GM19023 (cell line): ENCODE measurements around the gene CAPN8.
"Not testable (repeated sequence)": the region's sequence is repeated elsewhere in the genome, so short reads cannot be mapped to it uniquely, and the experiment has no call there.

Source experiments
- ATAC-seq: cut with Tn5 transposase; IDR thresholded peaks from one replicate; pipeline ENCODE4 v1.9.1; 2021; ENCODE audit warnings: mild to moderate bottlenecking, moderate library complexity; ENCODE audit not compliant: unreplicated experiment

Gene CAPN8

DNA sequence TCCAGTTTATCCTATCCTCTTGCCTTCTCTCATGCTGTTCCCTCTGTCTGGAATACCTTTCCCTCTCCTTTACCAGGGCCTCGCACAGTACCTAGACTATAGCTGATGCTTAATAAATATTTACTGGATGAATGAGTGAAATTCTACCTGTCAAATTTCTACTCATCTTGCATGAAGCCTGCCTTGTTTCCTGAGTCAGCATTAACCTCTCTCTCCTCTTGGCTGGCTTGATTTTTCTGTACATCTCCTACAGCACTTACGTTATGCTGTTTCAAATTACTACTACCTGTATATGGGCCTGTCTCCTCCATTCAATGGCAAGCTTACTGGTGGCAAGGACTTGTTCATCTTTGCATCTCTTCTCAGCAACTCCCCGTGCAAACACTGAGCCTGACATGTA is 130.8 kb downstream of the CAPN8 start:
- ATAC-seq, result no peak

- ATAC-seq, result no peak
These were observed 131.8 kb downstream of the CAPN8 start for GRCh38 chr1:223533708-223534107.

GRCh38 chr1:223531742-223532341 is 133.7 kb downstream of the CAPN8 start:
- ATAC-seq, result no peak

DNA sequence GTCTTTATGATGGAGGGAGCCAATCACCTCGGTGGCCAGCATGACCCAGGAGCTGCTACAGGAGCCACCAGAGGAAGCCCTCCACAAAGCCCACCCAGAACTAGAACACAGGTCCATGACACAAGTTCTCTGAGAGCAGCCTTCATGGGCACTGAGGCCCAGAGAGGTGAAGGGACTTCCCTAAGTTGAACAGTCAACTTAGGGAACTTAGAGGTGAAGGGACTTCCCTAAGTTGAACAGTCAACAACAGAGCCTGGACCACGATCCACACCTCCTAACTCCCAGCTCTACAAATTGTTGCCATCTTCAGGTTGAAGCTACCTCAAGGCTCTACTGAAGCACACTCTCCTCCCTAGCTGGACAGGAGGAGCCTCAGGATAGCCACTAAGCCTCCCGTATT is 139.5 kb downstream of the CAPN8 start:
- ATAC-seq, result no peak

DNA sequence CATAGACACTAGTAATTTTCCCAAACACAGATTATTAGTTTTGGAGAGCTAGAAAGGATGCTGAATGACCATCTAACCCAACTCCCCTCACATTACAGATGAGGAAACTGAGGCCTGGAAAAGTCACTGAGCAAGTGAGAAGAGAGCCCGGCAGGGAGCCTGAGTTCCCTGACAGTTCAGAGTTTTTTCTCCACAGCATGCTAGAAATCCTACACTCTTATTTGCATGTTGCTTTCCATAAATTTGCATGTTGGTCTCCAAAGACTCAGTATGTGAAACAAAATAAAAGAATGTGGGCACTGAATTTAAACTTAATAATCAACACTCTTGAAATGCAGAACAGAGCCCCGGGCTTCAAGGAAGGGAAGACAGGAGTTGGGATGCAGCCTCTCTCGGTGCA is 140.0 kb downstream of the CAPN8 start:
- ATAC-seq, result no peak

DNA sequence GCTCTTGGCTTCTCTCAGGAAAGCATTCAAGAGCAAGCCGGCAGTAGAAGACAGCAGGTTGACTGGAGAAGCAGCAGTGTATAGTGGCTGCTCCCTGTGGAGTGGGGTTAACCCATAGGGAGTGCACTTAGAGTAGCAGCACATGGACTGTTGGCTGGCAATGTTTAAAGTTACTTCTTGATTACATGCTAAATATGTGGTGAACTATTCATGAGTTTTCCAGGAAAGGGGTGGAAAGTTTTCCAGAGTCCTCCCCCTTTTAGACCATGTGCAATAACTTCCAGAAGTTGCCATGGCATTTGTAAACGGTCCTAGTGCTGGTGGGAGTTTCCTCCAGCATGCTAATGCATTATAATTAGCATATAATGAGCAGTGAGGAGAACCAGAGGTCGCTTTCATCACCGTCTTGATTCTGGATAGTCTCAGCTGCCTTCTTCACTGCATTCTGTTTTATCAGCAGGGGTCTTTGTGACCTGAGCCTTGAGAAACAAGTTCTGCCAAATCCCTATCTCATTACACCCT is 140.5 kb downstream of the CAPN8 start:
- ATAC-seq, result no peak

- no peak for ATAC-seq
These were observed 144.4 kb downstream of the CAPN8 start for GRCh38 chr1:223521150-223521549.

GRCh38 chr1:223520200-223520599 is 145.3 kb downstream of the CAPN8 start:
- ATAC-seq, result no peak

- ATAC-seq, result no peak
These were observed 146.4 kb downstream of the CAPN8 start for GRCh38 chr1:223519116-223519515.

DNA sequence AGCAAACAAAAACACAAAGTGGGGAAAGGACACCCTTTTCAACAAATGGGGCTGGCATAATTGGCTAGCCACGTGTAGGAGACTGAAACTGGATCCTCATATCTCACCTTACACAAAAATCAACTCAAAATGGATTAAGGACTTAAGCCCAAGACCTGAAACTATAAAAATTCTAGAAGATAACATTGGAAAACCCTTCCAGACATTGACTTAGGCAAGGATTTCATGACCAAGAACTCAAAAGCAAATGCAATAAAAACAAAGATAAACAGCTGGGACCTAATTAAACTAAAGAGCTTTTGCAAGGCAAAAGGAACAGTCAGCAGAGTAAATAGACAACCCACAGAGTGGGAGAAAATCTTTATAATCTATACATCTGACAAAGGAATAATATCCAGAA is 146.9 kb downstream of the CAPN8 start:
- ATAC-seq, result not testable (repeated sequence)

- ATAC-seq, result no peak
These were observed 149.6 kb downstream of the CAPN8 start for GRCh38 chr1:223515926-223516325.

DNA sequence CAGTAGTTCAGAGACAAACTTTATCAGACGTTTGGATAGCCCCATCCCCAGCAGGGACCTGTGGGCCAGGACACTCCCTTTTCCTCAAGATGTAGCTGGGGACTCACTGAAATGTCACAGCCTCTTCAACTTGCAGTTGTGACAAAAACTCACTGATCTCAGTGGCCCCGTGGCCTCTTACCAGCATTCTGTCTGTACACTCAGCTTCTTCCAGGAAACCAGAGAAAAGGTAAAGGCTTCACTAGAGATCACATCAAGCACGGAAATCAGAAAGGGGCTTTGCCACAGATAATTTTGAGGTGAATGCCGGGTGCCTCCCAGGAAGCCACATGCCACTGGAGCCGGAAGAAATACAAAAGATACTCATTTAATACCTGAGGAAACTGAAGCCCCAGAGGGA is 150.1 kb downstream of the CAPN8 start:
- ATAC-seq, result no peak

DNA sequence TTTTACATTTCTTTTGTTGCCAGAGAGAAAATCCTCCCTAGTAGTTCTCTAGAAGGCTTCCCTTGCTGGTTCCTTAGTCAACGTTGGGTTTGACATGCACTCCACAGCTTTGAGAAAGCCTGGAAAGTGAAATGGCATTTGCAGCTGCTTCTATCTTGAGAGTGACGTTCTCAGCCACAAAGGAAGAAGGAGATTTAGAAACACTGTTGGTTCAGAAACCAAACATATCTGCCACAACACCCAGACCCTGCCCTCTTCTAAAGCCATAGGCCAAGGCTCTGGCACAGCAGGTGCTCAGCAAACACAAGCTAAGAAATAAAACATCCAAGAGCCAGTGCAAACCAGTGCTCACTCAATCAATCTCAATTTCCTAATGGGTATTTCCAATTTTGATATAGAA is 150.9 kb downstream of the CAPN8 start:
- ATAC-seq, result no peak

DNA sequence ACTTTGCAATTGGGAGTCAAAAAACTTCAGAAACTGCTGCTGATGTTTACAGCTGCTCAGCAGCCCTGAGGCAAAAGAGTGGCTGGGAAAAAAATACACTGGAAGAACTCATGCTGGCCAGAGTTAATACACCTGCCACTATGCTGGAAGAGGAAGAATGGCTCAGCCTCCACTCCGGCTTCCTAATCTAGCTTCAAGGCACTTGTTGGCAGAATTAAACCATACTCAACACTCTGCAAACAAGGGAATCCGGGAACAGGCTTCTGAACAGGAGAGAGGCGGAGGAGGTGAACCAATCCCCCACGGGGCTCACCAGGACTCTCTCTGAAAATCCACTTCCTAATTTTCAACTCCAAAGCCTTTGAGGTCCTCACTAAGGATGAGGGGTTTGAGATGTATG is 152.2 kb downstream of the CAPN8 start:
- no peak for ATAC-seq

DNA sequence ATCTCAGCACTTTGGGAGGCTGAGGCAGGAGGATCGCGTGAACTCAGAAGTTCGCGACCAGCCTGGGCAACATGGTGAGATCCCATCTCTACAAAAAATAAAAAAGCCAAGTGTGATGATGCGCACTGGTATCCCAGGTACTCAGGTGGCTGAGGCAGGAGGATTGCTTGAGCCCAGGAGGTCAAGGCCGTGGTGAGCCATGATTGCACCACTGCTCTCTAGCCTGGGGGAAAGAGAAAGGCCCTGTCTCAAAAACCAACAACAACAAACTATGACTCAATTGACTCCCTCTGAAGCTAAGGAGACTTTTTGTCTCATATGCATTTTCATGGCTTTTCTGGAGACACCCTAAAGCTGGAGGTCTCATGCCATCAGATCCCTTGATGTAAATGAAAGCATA is 153.4 kb downstream of the CAPN8 start:
- no peak for ATAC-seq

- ATAC-seq, result no peak
These were observed 156.7 kb downstream of the CAPN8 start for GRCh38 chr1:223508796-223509195.

- ATAC-seq, result no peak
These were observed 160.8 kb downstream of the CAPN8 start for GRCh38 chr1:223504741-223505140.

DNA sequence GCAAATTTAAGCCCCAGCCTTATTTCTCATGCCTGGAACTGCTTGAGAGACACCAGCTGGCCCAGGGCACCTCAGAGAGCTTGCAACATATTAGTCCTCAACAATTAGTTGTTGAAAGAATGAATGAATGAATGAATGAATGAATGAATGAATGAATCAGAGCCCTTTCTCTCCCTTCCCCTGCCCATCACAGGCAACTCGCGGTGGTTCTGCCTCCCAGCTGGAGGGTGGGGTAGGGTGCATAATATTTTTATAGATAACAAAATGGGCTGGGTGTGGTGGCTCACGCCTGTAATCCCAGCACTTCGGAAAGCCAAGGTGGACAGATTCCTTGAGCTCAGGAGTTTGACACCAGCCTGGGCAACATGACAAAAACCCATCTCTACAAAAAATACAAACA is 162.2 kb downstream of the CAPN8 start:
- ATAC-seq, result no peak

DNA sequence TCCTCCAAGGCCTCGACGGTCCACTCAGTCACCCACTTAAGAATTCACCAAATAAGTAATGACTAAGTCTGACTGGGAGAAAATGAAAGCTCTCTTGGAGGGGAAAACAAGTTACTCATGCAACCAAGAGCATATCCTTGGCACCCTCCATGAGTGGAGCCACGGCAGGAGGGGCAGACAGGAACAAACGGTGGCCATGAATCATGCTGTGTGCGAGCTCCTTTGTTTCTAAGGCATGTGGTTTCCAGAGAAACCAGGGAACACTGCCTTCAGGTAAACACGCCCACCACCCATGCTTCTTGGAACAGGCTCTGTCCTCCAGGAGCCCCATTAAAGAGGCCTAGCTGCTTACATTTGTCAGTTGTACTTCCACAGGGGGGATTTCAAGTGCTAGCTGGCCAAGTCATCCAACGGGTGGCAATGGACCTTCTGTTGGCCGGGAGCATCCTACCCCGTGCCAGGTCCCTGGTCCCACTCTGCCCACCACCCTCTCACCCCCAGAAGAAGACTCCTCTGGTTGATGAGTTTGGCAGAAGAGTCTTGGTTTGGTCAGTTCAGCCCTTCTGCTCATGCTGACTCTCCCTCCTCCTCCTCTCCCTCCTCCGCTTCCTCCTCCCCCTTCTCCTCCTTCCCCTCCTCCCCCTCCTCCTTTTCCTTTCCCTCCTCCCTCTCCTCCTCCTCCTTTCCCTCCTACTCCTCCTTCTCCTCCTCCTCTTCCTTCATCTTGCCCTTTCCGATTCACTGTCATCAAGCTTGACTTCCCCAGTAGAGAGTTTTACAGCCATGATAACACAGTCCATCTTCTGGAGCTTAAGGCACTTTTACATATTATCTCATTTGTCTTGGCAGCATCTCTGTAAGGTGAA is 164.7 kb downstream of the CAPN8 start:
- no peak for ATAC-seq

GRCh38 chr1:223496883-223497282 is 168.6 kb downstream of the CAPN8 start:
- ATAC-seq, result no peak

DNA sequence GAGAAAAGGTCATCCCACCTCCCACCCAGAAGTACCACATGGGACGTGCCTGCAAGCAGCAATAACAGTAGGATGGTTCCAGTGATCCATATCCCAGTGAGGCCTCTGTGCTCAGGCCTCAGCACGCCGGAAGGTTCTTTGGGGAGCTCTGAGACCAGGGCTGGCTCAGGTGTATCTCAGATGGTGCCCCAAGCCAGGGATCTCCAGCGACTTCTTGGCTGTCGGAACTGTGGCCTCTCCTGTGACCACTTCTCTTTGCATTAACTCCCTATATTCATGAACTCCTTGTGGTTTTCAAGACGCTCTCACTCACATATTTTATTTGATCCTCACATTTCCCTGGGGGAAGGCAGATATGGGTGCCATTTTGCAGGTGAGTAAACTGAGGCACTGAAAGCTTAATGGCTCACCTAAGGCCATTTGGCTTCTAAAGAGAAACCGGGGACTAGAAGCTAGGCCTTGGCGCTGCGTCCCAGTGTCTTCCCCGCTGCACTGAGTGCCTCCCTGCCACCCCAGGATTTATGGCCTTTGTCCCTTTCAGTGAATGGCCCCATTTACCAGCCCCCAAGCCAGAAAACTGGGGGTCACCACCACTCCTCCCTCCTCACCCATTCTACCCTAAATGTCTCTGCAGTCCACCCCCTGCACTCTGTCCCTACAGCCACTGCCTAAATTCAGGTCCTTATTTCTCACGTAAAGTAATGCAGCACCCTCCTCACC is 170.4 kb downstream of the CAPN8 start:
- no peak for ATAC-seq

- ATAC-seq, result no peak
These were observed 173.5 kb downstream of the CAPN8 start for GRCh38 chr1:223492044-223492443.
